ENCODE data around the gene SRXN1. TPM values are rescaled to one million over a fixed set of nuclear protein-coding genes. Genes with fewer than 3 reads are reported as not detected.

Gene SRXN1
- total and polyA plus RNA-seq, 7 experiments from 2014 or later, result 0.12 to 14.8 (median 0.84) TPM

DNA sequence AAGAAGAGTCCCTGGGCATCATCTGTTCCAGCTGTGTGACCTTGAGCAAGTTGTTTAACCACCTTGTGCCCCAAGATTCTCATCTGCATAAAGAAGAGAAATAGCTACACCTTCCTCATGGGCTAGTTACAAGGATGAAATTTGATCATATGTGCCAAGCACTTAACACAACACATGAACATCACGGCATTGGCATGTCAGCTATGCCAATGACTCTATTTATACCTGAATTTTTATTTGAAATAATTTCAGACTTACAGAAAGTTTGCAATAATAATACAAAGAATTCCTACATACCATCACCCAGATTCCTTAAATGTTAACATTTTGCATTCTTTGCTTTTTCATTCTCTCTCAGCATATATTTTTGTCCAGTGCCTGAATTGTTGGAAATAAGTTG, 21.9 kb downstream of the SRXN1 start:
- Histone ChIP-seq H3K27ac (ENCODE audit: low read depth, low read length) (no peak overlapping the region), H3K9me3 (ENCODE audit: control insufficient read depth in 2 of 3, low read length in 3 of 3) (no peaks in the 10 kb centered on the region), H3K4me1 (ENCODE audit: control insufficient read depth in 2 of 2, insufficient read depth in 2 of 2, low read length in 2 of 2) (no peaks in the 10 kb centered on the region), H3K27me3 (ENCODE audit: control insufficient read depth in 2 of 2, insufficient read depth in 2 of 2, low read length in 2 of 2) (no peaks in the 10 kb centered on the region), H3K36me3 (ENCODE audit: control insufficient read depth in 2 of 3, insufficient read depth in 3 of 3, low read length in 3 of 3) (no peaks in the 10 kb centered on the region), H3K4me3 (ENCODE audit: low read length) (no peak overlapping the region)
- CTCF ChIA-PET, result no interaction called here
- H3K27ac Mint-ChIP-seq, result no peak overlapping the region
- H3K36me3 Mint-ChIP-seq, result no peaks in the 10 kb centered on the region
- H3K4me1 Mint-ChIP-seq, result no peaks in the 10 kb centered on the region
- DNase-seq, result no peak
- ATAC-seq, result no peak
- H3K27me3 Mint-ChIP-seq, result peaks cover 4 to 33% (median 15%) of the 10 kb centered on the region in 5 donors
- H3K4me3 Mint-ChIP-seq, result no peak overlapping the region
- peaks cover 0 to 2% (median 0%) of the 10 kb centered on the region in 11 donors for H3K9me3 Mint-ChIP-seq
- intact Hi-C loops (cut with micrococcal nuclease), result no loop called here
- POLR2A ChIA-PET, result no interaction called here

DNA sequence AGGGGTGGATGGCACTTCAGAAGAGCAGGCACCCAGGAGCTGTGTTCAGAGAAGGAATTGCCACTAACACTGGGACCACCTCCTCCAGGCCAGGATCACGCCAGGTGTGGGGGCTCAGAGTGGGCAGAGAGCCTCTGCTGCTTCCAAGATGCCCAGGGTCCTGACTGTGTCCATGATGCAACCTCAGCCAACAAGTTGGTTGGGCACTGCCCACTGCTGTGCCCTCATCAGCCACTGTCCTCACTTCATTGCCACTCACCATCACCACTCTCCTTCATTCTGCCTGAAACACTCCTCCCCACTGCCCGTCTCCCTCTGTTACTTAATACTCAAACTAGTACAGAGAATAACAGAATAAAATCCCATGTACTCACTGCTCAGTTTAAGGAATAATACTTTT, 26.4 kb downstream of the SRXN1 start:
- DNase-seq (no peak), ATAC-seq (no peak)
- ChIA-PET POLR2A (no interaction called here), CTCF (no interaction called here)
- no peak overlapping the region for H3K27ac ChIP-seq (ENCODE audit: low read depth, low read length)
- Mint-ChIP-seq H3K9me3 (peaks cover 0 to 13% (median 2%) of the 10 kb centered on the region in 11 donors), H3K4me1 (no peaks in the 10 kb centered on the region), H3K27me3 (peaks cover 23 to 32% (median 24%) of the 10 kb centered on the region in 5 donors), H3K27ac (no peak overlapping the region), H3K4me3 (no peak overlapping the region), H3K36me3 (no peaks in the 10 kb centered on the region)
- H3K9me3 ChIP-seq (ENCODE audit: control insufficient read depth in 2 of 3, low read length in 3 of 3), result no peaks in the 10 kb centered on the region
- intact Hi-C loops (cut with micrococcal nuclease), result no loop called here
- no peaks in the 10 kb centered on the region for H3K4me1 ChIP-seq (ENCODE audit: control insufficient read depth in 2 of 2, insufficient read depth in 2 of 2, low read length in 2 of 2)
- no peaks in the 10 kb centered on the region for H3K36me3 ChIP-seq (ENCODE audit: control insufficient read depth in 2 of 3, insufficient read depth in 3 of 3, low read length in 3 of 3)
- H3K27me3 ChIP-seq (ENCODE audit: control insufficient read depth in 2 of 2, insufficient read depth in 2 of 2, low read length in 2 of 2), result no peaks in the 10 kb centered on the region
- H3K4me3 ChIP-seq (ENCODE audit: low read length), result no peak overlapping the region

DNA sequence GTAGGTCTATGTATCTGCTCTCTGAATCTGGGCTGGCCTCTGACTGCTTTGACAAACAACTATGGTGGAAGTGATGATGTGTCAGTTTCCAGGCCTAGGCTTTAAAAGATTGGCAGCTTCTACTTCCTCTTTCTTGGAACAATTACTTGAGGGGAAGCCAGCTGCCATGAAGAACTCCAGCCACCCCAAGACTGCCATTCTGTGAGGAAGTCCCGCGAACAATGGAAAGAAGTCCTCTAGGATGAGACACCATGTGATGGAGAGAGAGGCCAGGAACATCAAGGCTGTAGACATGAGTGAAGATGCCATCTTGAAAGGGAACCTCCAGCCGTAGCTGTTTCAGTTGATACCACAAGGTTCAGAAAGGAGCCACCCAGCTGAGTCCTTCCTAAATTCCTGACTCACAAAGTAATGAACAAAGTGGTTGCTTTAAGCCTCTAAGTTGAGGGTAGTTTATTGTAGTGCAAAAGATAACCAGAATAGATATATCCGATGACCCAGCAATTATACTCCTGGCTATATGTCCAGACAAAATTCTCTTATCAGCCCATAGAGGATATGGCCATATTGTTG, 27.6 kb downstream of the SRXN1 start:
- CTCF ChIA-PET, result no interaction called here
- H3K36me3 Mint-ChIP-seq, result no peaks in the 10 kb centered on the region
- H3K4me3 Mint-ChIP-seq, result no peak overlapping the region
- Histone ChIP-seq H3K27me3 (ENCODE audit: control insufficient read depth in 2 of 2, insufficient read depth in 2 of 2, low read length in 2 of 2) (no peaks in the 10 kb centered on the region), H3K27ac (ENCODE audit: low read depth, low read length) (no peak overlapping the region), H3K4me1 (ENCODE audit: control insufficient read depth in 2 of 2, insufficient read depth in 2 of 2, low read length in 2 of 2) (no peaks in the 10 kb centered on the region), H3K9me3 (ENCODE audit: control insufficient read depth in 2 of 3, low read length in 3 of 3) (no peaks in the 10 kb centered on the region), H3K4me3 (ENCODE audit: low read length) (no peak overlapping the region), H3K36me3 (ENCODE audit: control insufficient read depth in 2 of 3, insufficient read depth in 3 of 3, low read length in 3 of 3) (no peaks in the 10 kb centered on the region)
- H3K4me1 Mint-ChIP-seq, result no peaks in the 10 kb centered on the region
- POLR2A ChIA-PET, result no interaction called here
- peaks cover 0 to 13% (median 2%) of the 10 kb centered on the region in 11 donors for H3K9me3 Mint-ChIP-seq
- no peak overlapping the region for H3K27ac Mint-ChIP-seq
- H3K27me3 Mint-ChIP-seq, result peaks cover 26 to 38% (median 31%) of the 10 kb centered on the region in 5 donors
- ATAC-seq (no peak), DNase-seq (no peak)
- intact Hi-C loops (cut with micrococcal nuclease), result no loop called here

DNA sequence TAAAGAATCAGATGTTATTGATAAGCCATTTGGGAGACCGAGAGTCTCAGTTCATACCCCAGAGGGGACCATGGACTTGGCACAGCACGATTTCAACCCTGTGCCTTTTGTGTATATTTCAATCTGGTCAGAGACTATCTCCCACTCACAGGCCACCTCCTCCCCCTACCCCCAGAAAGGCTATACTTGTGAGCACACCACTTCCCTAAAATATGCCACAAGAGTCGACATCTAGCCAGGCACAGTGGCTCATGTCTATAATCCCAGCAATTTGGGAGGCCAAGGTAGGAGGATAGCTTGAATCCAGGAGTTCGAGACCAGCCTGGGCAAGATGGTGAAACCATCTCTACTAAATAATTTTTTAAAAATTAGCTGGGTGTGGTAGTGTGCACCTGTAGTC, 29.3 kb downstream of the SRXN1 start:
- H3K36me3 ChIP-seq (ENCODE audit: control insufficient read depth in 2 of 3, insufficient read depth in 3 of 3, low read length in 3 of 3), result no peaks in the 10 kb centered on the region
- no peaks in the 10 kb centered on the region for H3K36me3 Mint-ChIP-seq
- DNase-seq (no peak), ATAC-seq (no peak)
- intact Hi-C loops (cut with micrococcal nuclease), result no loop called here
- no peaks in the 10 kb centered on the region for H3K9me3 ChIP-seq (ENCODE audit: control insufficient read depth in 2 of 3, low read length in 3 of 3)
- no peak overlapping the region for H3K4me3 Mint-ChIP-seq
- no peaks in the 10 kb centered on the region for H3K27me3 ChIP-seq (ENCODE audit: control insufficient read depth in 2 of 2, insufficient read depth in 2 of 2, low read length in 2 of 2)
- peaks cover 29 to 50% (median 40%) of the 10 kb centered on the region in 5 donors for H3K27me3 Mint-ChIP-seq
- ChIA-PET POLR2A (no interaction called here), CTCF (interaction anchor here (0.6 kb wide), 1 partner anchor 105 kb away, joined by 4 read pairs; no protein-coding TSS in a partner anchor)
- H3K9me3 Mint-ChIP-seq, result peaks cover 0 to 13% (median 3%) of the 10 kb centered on the region in 11 donors
- H3K4me3 ChIP-seq (ENCODE audit: low read length), result no peak overlapping the region
- no peak overlapping the region for H3K27ac ChIP-seq (ENCODE audit: low read depth, low read length)
- no peak overlapping the region for H3K27ac Mint-ChIP-seq
- no peaks in the 10 kb centered on the region for H3K4me1 ChIP-seq (ENCODE audit: control insufficient read depth in 2 of 2, insufficient read depth in 2 of 2, low read length in 2 of 2)
- no peaks in the 10 kb centered on the region for H3K4me1 Mint-ChIP-seq

DNA sequence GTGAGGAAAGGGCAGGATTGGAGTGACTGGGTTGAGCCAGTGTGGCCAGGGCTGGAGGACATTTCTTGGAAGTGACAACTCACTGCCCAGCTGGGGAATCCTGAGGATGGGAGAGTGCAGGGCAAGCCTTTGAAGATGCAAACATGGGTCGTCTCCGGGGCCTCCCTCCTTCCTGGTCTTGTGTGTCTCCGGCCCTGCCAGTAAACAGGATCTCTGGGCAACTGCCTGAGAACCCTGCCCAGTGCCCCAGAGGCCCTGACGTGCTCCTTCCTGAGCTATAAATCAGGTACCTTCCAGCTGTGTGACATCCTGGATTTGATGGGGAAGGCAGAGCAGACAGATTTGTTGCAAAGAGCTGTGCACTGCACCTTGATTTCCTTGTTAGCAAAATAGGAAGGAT, 30.0 kb downstream of the SRXN1 start:
- Histone ChIP-seq H3K4me3 (ENCODE audit: low read length) (no peak overlapping the region), H3K27ac (ENCODE audit: low read depth, low read length) (no peak overlapping the region), H3K4me1 (ENCODE audit: control insufficient read depth in 2 of 2, insufficient read depth in 2 of 2, low read length in 2 of 2) (no peaks in the 10 kb centered on the region), H3K27me3 (ENCODE audit: control insufficient read depth in 2 of 2, insufficient read depth in 2 of 2, low read length in 2 of 2) (no peaks in the 10 kb centered on the region), H3K9me3 (ENCODE audit: control insufficient read depth in 2 of 3, low read length in 3 of 3) (peaks cover 0 to 4% (median 0%) of the 10 kb centered on the region in 3 experiments), H3K36me3 (ENCODE audit: control insufficient read depth in 2 of 3, insufficient read depth in 3 of 3, low read length in 3 of 3) (no peaks in the 10 kb centered on the region)
- Mint-ChIP-seq H3K36me3 (peaks cover 0 to under 1% (median 0%) of the 10 kb centered on the region in 5 donors), H3K27me3 (peaks cover 30 to 51% (median 43%) of the 10 kb centered on the region in 5 donors), H3K27ac (no peak overlapping the region), H3K4me1 (no peaks in the 10 kb centered on the region), H3K4me3 (no peak overlapping the region), H3K9me3 (peaks cover 1 to 16% (median 5%) of the 10 kb centered on the region in 11 donors)
- ATAC-seq, result no peak
- DNase-seq, result no peak
- POLR2A ChIA-PET, result no interaction called here
- intact Hi-C loops (cut with micrococcal nuclease), result no loop called here
- CTCF ChIA-PET, result no interaction called here

DNA sequence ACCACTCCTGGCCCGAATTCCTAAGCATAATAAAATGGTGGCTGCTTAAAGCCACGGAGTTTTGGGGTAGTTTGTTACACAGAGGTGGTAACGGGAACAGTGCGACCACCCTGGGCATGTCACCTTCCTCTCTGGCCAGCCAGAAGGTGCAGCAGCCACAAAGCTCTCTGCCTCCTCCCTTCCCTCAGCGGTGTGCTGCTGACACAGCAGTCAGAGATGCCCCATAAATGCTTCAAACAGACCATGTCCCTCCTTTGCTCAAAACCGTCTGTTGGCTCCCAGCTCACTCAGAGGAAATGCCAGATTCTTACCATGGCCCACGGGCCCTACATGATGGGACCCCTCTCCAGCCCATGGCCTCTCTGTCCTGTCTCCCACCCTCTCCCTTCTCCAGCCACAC, 30.8 kb downstream of the SRXN1 start:
- Histone ChIP-seq H3K27ac (ENCODE audit: low read depth, low read length) (no peak overlapping the region), H3K9me3 (ENCODE audit: control insufficient read depth in 2 of 3, low read length in 3 of 3) (peaks cover 0 to 7% (median 0%) of the 10 kb centered on the region in 3 experiments), H3K4me1 (ENCODE audit: control insufficient read depth in 2 of 2, insufficient read depth in 2 of 2, low read length in 2 of 2) (no peaks in the 10 kb centered on the region), H3K36me3 (ENCODE audit: control insufficient read depth in 2 of 3, insufficient read depth in 3 of 3, low read length in 3 of 3) (no peaks in the 10 kb centered on the region), H3K4me3 (ENCODE audit: low read length) (no peak overlapping the region), H3K27me3 (ENCODE audit: control insufficient read depth in 2 of 2, insufficient read depth in 2 of 2, low read length in 2 of 2) (no peaks in the 10 kb centered on the region)
- H3K4me3 Mint-ChIP-seq, result no peak overlapping the region
- peaks cover 3 to 21% (median 12%) of the 10 kb centered on the region in 11 donors for H3K9me3 Mint-ChIP-seq
- peaks cover 31 to 60% (median 49%) of the 10 kb centered on the region in 5 donors for H3K27me3 Mint-ChIP-seq
- H3K4me1 Mint-ChIP-seq, result no peaks in the 10 kb centered on the region
- H3K36me3 Mint-ChIP-seq, result peaks cover 0 to 4% (median 3%) of the 10 kb centered on the region in 5 donors
- DNase-seq, result no peak
- no peak for ATAC-seq
- no peak overlapping the region for H3K27ac Mint-ChIP-seq
- CTCF ChIA-PET, result no interaction called here
- intact Hi-C loops (cut with micrococcal nuclease), result no loop called here
- POLR2A ChIA-PET, result no interaction called here

DNA sequence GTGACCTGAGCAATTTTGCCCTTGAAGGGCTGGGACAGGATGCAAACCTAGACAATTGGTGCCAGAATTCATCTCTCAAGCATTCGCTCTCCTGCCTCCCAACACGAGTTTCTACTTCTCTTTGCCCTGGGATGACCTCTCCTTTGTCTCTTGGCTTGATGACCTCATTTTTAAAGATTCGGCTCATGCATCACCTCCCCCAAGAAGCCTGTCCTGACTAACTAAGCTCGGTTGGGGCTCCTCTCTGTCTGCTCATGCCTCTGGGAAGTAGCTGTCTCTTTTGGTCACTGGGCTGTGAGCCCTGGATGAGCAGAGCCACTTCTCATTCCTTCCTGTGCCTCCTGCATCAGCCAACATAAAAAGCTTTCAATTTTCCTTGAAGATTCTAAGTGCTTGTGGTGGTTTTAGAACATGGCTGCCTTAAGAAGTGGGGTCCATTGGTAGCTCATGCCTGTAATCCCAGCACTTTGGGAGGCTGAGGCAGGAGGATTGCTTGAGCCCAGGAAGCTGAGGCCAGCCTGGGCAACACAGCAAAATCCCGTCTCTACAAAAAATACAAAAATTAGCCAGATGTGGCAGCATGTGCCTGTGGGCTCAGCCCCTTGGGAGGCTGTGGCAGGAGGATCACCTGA, 31.8 kb downstream of the SRXN1 start:
- ChIA-PET POLR2A (no interaction called here), CTCF (no interaction called here)
- peaks cover 0 to 7% (median 0%) of the 10 kb centered on the region in 3 experiments for H3K9me3 ChIP-seq (ENCODE audit: control insufficient read depth in 2 of 3, low read length in 3 of 3)

More for the DNA sequence above, 31.8 kb downstream of the SRXN1 start:
- Histone ChIP-seq H3K36me3 (ENCODE audit: control insufficient read depth in 2 of 3, insufficient read depth in 3 of 3, low read length in 3 of 3) (no peaks in the 10 kb centered on the region), H3K4me3 (ENCODE audit: low read length) (no peak overlapping the region), H3K4me1 (ENCODE audit: control insufficient read depth in 2 of 2, insufficient read depth in 2 of 2, low read length in 2 of 2) (no peaks in the 10 kb centered on the region), H3K27me3 (ENCODE audit: control insufficient read depth in 2 of 2, insufficient read depth in 2 of 2, low read length in 2 of 2) (no peaks in the 10 kb centered on the region), H3K27ac (ENCODE audit: low read depth, low read length) (no peak overlapping the region)
- Mint-ChIP-seq H3K27ac (no peak overlapping the region), H3K27me3 (peaks cover 28 to 61% (median 55%) of the 10 kb centered on the region in 5 donors), H3K9me3 (peaks cover 3 to 21% (median 13%) of the 10 kb centered on the region in 11 donors), H3K4me3 (no peak overlapping the region), H3K4me1 (no peaks in the 10 kb centered on the region), H3K36me3 (peaks cover 0 to 4% (median 3%) of the 10 kb centered on the region in 5 donors)
- DNase-seq, result no peak
- ATAC-seq, result no peak
- intact Hi-C loops (cut with micrococcal nuclease), result no loop called here
